ENCODE measurements around the gene MAD1L1. TPM values are rescaled to one million over a fixed set of nuclear protein-coding genes. Genes with fewer than 3 reads are reported as not detected.

Gene MAD1L1
- total RNA-seq, 2 experiments from 2014 or later = 58.3 to 65.3 TPM

DNA sequence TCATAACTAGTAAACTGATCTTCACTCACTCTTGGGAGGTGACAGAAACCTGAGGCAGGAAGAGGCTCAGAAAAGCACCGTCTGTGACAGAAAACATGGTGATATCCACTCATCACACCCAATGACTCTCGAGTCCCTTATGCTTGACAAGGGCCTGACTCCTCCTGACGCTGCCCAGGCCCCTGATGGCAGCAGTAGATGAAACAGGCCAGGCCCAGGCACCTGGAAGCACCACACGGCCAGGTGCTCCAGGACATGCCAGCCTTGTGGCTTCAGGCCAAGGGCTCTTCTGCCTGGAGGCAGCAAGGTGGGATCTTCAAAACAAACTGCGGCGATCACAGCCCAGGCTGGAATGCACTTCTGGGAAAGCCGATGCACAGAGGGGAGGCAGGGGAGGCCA, 89.3 kb downstream of the MAD1L1 start:
- H3K79me2 ChIP-seq (ENCODE audit: insufficient read depth, low read depth, low read length) = no peaks in the 10 kb centered on the region
- POLR2A ChIA-PET = no interaction called here
- intact Hi-C loops (cut with micrococcal nuclease; ENCODE audit: unreplicated experiment) = no loop called here

DNA sequence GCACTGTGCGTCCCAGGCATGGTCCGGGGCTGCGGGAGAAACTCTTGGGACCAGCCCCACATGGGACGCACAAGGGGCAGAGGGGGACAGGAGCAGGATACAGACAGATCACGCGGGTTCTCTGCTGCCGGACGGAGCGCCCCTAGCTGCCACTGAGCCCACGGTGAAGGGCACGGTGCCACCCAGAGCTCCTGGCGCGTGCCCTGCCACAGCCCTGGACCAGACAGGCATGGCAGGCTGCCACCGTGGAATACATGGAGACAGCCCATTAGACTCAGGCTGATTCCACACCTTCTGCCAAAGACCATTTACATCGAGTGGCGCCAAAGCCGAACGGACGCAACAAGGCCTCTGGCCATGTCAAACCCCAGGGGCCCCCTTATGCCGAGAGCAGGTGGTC, 90.4 kb downstream of the MAD1L1 start:
- no peak overlapping the region for H3K4me3 ChIP-seq (ENCODE audit: low read depth, low read length, poor library complexity, severe bottlenecking)
- intact Hi-C loops (cut with micrococcal nuclease; ENCODE audit: unreplicated experiment) = no loop called here
- H3K36me3 ChIP-seq (ENCODE audit: insufficient read depth, low read length) = peaks cover 16% of the 10 kb centered on the region
- no peak for DNase-seq (ENCODE audit: low spot score)
- CTCF ChIA-PET (ENCODE audit: unreplicated experiment) = no interaction called here
- no peaks in the 10 kb centered on the region for H3K4me1 ChIP-seq (ENCODE audit: insufficient read depth, low read length, poor library complexity, severe bottlenecking)
- TF ChIP-seq, protein P1, sequence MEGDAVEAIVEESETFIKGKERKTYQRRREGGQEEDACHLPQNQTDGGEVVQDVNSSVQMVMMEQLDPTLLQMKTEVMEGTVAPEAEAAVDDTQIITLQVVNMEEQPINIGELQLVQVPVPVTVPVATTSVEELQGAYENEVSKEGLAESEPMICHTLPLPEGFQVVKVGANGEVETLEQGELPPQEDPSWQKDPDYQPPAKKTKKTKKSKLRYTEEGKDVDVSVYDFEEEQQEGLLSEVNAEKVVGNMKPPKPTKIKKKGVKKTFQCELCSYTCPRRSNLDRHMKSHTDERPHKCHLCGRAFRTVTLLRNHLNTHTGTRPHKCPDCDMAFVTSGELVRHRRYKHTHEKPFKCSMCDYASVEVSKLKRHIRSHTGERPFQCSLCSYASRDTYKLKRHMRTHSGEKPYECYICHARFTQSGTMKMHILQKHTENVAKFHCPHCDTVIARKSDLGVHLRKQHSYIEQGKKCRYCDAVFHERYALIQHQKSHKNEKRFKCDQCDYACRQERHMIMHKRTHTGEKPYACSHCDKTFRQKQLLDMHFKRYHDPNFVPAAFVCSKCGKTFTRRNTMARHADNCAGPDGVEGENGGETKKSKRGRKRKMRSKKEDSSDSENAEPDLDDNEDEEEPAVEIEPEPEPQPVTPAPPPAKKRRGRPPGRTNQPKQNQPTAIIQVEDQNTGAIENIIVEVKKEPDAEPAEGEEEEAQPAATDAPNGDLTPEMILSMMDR (conservative IDR thresholded peaks at IDR 0.05; ENCODE audit: low read length) = no peak
- no peak for TF ChIP-seq EZH2phosphoT487 (IDR thresholded peaks at IDR 0.05; ENCODE audit: borderline replicate concordance, low read depth, low read length)
- no peak overlapping the region for H2AFZ ChIP-seq (ENCODE audit: low read length)
- no peaks in the 10 kb centered on the region for H3K9me3 ChIP-seq (ENCODE audit: low read length)
- no TSS peak for BruUV-seq (replicated peaks)
- H3K4me2 ChIP-seq (ENCODE audit: low read length) = no peak overlapping the region
- H3K27ac ChIP-seq (ENCODE audit: low read depth, low read length, poor library complexity, severe bottlenecking) = no peak overlapping the region
- POLR2A ChIA-PET = no interaction called here
- no peaks in the 10 kb centered on the region for H3K79me2 ChIP-seq (ENCODE audit: insufficient read depth, low read depth, low read length)
- H4K20me1 ChIP-seq (ENCODE audit: insufficient read depth, low read length) = no peaks in the 10 kb centered on the region
- no peaks in the 10 kb centered on the region for H3K9me2 ChIP-seq (ENCODE audit: insufficient read depth, low read length)

More for the DNA sequence above, 89.3 kb downstream of the MAD1L1 start:
- CTCF ChIA-PET (ENCODE audit: unreplicated experiment) = no interaction called here
- Histone ChIP-seq H3K4me1 (ENCODE audit: insufficient read depth, low read length, poor library complexity, severe bottlenecking) (no peaks in the 10 kb centered on the region), H3K27ac (ENCODE audit: low read depth, low read length, poor library complexity, severe bottlenecking) (no peak overlapping the region), H3K4me2 (ENCODE audit: low read length) (no peak overlapping the region), H3K36me3 (ENCODE audit: insufficient read depth, low read length) (peaks cover 16% of the 10 kb centered on the region), H2AFZ (ENCODE audit: low read length) (no peak overlapping the region), H3K4me3 (ENCODE audit: low read depth, low read length, poor library complexity, severe bottlenecking) (no peak overlapping the region), H4K20me1 (ENCODE audit: insufficient read depth, low read length) (no peaks in the 10 kb centered on the region), H3K9me2 (ENCODE audit: insufficient read depth, low read length) (no peaks in the 10 kb centered on the region), H3K9me3 (ENCODE audit: low read length) (no peaks in the 10 kb centered on the region)
- TF ChIP-seq, protein P1 (conservative IDR thresholded peaks at IDR 0.05; ENCODE audit: low read length) = no peak
- TF ChIP-seq EZH2phosphoT487 (IDR thresholded peaks at IDR 0.05; ENCODE audit: borderline replicate concordance, low read depth, low read length) = no peak
- BruUV-seq (replicated peaks) = no TSS peak
- DNase-seq (ENCODE audit: low spot score) = no peak

DNA sequence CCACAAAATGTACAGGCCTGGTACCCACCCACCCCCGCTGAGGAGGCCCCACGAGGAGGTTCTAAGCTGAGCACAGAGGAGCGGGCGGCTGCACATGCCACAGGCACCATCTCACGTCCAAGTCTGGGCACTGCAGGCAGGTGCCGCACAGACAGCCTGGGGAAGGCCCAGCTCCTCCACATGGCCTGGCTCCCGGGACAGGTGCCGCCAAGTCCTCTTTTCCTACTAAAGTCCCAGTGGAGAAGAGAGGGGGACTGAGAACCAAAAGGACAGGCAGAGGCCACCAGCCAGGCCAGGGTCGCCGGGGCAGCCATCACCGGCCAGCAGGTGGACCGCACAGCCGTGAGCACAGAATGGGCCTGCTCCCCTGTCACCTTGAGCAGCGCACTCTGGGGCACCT, 91.1 kb downstream of the MAD1L1 start:
- Histone ChIP-seq H3K4me1 (ENCODE audit: insufficient read depth, low read length, poor library complexity, severe bottlenecking) (no peaks in the 10 kb centered on the region), H3K36me3 (ENCODE audit: insufficient read depth, low read length) (peaks cover 18% of the 10 kb centered on the region), H3K4me2 (ENCODE audit: low read length) (no peak overlapping the region), H3K79me2 (ENCODE audit: insufficient read depth, low read depth, low read length) (no peaks in the 10 kb centered on the region), H3K27ac (ENCODE audit: low read depth, low read length, poor library complexity, severe bottlenecking) (no peak overlapping the region), H3K9me2 (ENCODE audit: insufficient read depth, low read length) (no peaks in the 10 kb centered on the region), H3K9me3 (ENCODE audit: low read length) (no peaks in the 10 kb centered on the region), H3K4me3 (ENCODE audit: low read depth, low read length, poor library complexity, severe bottlenecking) (no peak overlapping the region), H4K20me1 (ENCODE audit: insufficient read depth, low read length) (no peaks in the 10 kb centered on the region), H2AFZ (ENCODE audit: low read length) (no peak overlapping the region)
- CTCF ChIA-PET (ENCODE audit: unreplicated experiment) = no interaction called here
- TF ChIP-seq, protein P1 (conservative IDR thresholded peaks at IDR 0.05; ENCODE audit: low read length) = no peak
- no peak for TF ChIP-seq EZH2phosphoT487 (IDR thresholded peaks at IDR 0.05; ENCODE audit: borderline replicate concordance, low read depth, low read length)
- intact Hi-C loops (cut with micrococcal nuclease; ENCODE audit: unreplicated experiment) = no loop called here
- DNase-seq (ENCODE audit: low spot score) = no peak
- POLR2A ChIA-PET = no interaction called here
- BruUV-seq (replicated peaks) = no TSS peak

All from OCI-LY7 (cell line).